ENCODE measurements around the gene PJA2.

GRCh38 chr5:109297900-109298299 is 111.9 kb downstream of the PJA2 start:
- TF ChIP-seq CTCF (IDR thresholded peaks at IDR 0.05; ENCODE audit: low read depth, low read length, poor library complexity, severe bottlenecking) (no peak), EZH2phosphoT487 (IDR thresholded peaks at IDR 0.05; ENCODE audit: borderline replicate concordance, low read length) (no peak)
